T47D (cell line): ENCODE data around the gene ACTG1.

Experiments
- DNase-seq, 2 experiments: peaks; one replicate each; pipeline versions ENCODE4 v3.0.0 to v3.0.0-alpha.2; 2011 to 2012; ENCODE audit warnings: low read depth in 1 of 2, low spot score in 1 of 2
- JUND ChIP-seq: IDR thresholded peaks from 2 replicates; pipeline ENCODE4 v1.6.1; 2012; ENCODE audit warnings: low read depth
- in situ Hi-C: cut with HindIII; loops from 2 replicates; pipeline ENCODE4 v1.10.0; 2016; ENCODE audit warnings: low sequenced_read_pairs, low pct_unique_long_range_greater_than_20kb

ACTG1 gene

DNA sequence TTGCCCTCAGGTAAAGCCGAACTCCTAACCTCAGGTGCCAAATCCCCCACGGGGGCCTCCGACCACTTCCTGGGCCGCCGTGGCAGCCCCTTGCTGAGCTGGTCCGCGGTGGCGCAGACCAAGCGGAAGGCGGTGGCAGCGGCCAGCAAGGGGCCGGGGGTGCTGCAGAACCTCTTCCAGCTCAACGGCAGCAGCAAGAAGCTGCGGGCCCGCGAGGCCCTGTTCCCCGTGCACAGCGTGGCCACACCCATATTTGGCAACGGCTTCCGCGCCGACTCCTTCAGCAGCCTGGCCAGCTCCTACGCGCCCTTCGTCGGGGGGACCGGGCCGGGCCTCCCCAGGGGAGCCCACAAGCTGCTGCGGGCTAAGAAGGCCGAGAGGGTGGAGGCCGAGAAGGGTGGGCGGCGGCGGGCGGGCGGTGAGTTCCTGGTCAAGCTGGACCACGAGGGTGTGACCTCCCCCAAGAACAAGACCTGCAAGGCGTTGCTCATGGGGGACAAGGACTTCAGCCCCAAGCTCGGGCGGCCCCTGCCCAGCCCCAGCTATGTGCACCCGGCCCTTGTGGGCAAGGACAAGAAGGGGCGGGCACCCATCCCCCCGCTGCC is 51.6 kb downstream of the ACTG1 start:
- no peak for TF ChIP-seq JUND
- no peak for DNase-seq
- in situ Hi-C loops = no loop called here
